PC-9 (cell line): ENCODE results near the gene FAM217B.

Source experiments
- EZH2 ChIP-seq: fragments of 200-600 bp; sonication (generic); IDR thresholded peaks from 2 replicates; pipeline ENCODE4 v1.8.0; 2017; ENCODE audit warnings: antibody characterized with exemption, low read depth
- TF ChIP-seq, protein P1 (sequence below): fragments of 200-600 bp; sonication (generic); conservative IDR thresholded peaks from 2 replicates; pipeline ENCODE4 v1.6.1; 2017; ENCODE audit warnings: mixed run types, antibody characterized with exemption, mild to moderate bottlenecking, moderate library complexity

DNA sequence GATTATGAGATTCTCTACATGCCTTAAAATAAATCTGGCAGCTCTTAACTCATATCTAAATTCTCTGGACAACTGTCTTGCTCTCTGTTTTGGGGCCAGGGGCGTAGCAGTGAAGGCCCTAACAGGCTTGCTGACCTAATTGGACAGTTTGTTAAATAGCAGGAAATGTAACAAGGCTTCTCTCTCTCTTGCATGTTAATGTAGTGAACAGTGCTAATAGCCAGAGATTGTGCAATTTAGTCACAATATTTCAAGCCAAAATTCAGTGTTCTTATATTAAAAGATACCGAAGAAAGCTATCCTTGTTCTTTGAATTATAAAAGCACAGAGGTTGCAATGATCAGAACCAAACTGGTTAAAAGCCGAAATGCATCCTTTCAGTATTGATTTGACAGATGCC is 3.0 kb upstream of the FAM217B start:
- no peak for TF ChIP-seq EZH2
- TF ChIP-seq, protein P1, sequence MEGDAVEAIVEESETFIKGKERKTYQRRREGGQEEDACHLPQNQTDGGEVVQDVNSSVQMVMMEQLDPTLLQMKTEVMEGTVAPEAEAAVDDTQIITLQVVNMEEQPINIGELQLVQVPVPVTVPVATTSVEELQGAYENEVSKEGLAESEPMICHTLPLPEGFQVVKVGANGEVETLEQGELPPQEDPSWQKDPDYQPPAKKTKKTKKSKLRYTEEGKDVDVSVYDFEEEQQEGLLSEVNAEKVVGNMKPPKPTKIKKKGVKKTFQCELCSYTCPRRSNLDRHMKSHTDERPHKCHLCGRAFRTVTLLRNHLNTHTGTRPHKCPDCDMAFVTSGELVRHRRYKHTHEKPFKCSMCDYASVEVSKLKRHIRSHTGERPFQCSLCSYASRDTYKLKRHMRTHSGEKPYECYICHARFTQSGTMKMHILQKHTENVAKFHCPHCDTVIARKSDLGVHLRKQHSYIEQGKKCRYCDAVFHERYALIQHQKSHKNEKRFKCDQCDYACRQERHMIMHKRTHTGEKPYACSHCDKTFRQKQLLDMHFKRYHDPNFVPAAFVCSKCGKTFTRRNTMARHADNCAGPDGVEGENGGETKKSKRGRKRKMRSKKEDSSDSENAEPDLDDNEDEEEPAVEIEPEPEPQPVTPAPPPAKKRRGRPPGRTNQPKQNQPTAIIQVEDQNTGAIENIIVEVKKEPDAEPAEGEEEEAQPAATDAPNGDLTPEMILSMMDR = no peak
